IMR-90 (cell line): Measurements from ENCODE around the gene OTOL1. TPM values are rescaled to one million over a fixed set of nuclear protein-coding genes. Genes with fewer than 3 reads are reported as not detected.

ENCODE experiments used
- ATAC-seq: fragments of 200-7000 bp; cut with Tn5 transposase; 2 replicates; pipeline ENCODE4 v1.9.1; 2020; ENCODE audit warnings: low read depth, mild to moderate bottlenecking, moderate library complexity
- BruUV-seq: library from RNA; stranded (reverse); fragments of 400-500 nt; replicated peaks from 2 replicates; lab custom pipeline; 2021; lab: Mats Ljungman, UMichigan
- CTCF ChIA-PET: fragments of 300-600 bp; formaldehyde crosslinking; extraction: SDS; loops from one replicate; lab custom pipeline; 2021; ENCODE audit warnings: antibody characterized with exemption; lab: Yijun Ruan, JAX
- POLR2A ChIA-PET: fragments of 300-600 bp; sonication (Branson Sonifier 250); formaldehyde crosslinking; loops from one replicate; lab custom pipeline; 2022; ENCODE audit warnings: antibody characterized with exemption; ENCODE audit not compliant: unreplicated experiment; lab: Charles Lee
- DNase-seq: peaks from one replicate; pipeline ENCODE4 v3.0.0; 2013
- H2AFZ ChIP-seq: replicated peaks from 2 replicates; pipeline ENCODE3; 2013; ENCODE audit warnings: low read length, mild to moderate bottlenecking; ENCODE audit not compliant: poor library complexity
- H2AK5ac ChIP-seq: 2 replicates; pipeline ENCODE4 v1.6.1; 2013; ENCODE audit warnings: low read depth, low read length, inconsistent platforms
- H2AK9ac ChIP-seq: replicated peaks from 2 replicates; pipeline ENCODE3; 2013; ENCODE audit warnings: mild to moderate bottlenecking, low read depth, low read length, moderate library complexity; ENCODE audit not compliant: poor library complexity
- H2BK120ac ChIP-seq: 2 replicates; pipeline ENCODE4 v1.6.1; 2013; ENCODE audit warnings: low read depth, low read length, inconsistent platforms
- H2BK15ac ChIP-seq: 3 replicates; pipeline ENCODE4 v1.6.1; 2013; ENCODE audit warnings: low read depth, low read length, inconsistent platforms
- H2BK20ac ChIP-seq: 2 replicates; pipeline ENCODE4 v1.6.1; 2013; ENCODE audit warnings: low read depth, mild to moderate bottlenecking, inconsistent platforms, low read length, moderate library complexity
- H2BK5ac ChIP-seq: 2 replicates; pipeline ENCODE4 v1.6.1; 2013; ENCODE audit warnings: mild to moderate bottlenecking, low read depth, low read length, inconsistent platforms; ENCODE audit not compliant: poor library complexity, severe bottlenecking
- H3K14ac ChIP-seq: replicated peaks from 2 replicates; pipeline ENCODE4 v1.6.1; 2013; ENCODE audit warnings: low read depth, low read length, inconsistent platforms
- H3K18ac ChIP-seq: 2 replicates; pipeline ENCODE4 v1.6.1; 2013; ENCODE audit warnings: low read depth, low read length, control low read depth
- H3K23ac ChIP-seq: 2 replicates; pipeline ENCODE4 v1.6.1; 2013; ENCODE audit warnings: low read depth, low read length, inconsistent platforms
- H3K27ac ChIP-seq: 2 replicates; pipeline ENCODE4 v1.5.1; 2013; ENCODE audit warnings: mild to moderate bottlenecking, control low read depth, low read length; ENCODE audit not compliant: insufficient read depth
- H3K27me3 ChIP-seq: 2 replicates; pipeline ENCODE4 v1.6.1; 2013; ENCODE audit warnings: low read length; ENCODE audit not compliant: control insufficient read depth, insufficient read depth
- H3K36me3 ChIP-seq: 2 replicates; pipeline ENCODE4 v1.6.1; 2013; ENCODE audit warnings: low read length, mixed read lengths; ENCODE audit not compliant: control insufficient read depth, insufficient read depth
- H3K4ac ChIP-seq: 2 replicates; pipeline ENCODE4 v1.6.1; 2013; ENCODE audit warnings: low read depth, low read length, inconsistent platforms
- H3K4me1 ChIP-seq: 2 replicates; pipeline ENCODE4 v1.6.1; 2013; ENCODE audit warnings: low read length, mixed read lengths; ENCODE audit not compliant: control insufficient read depth, insufficient read depth
- H3K4me2 ChIP-seq: 2 replicates; pipeline ENCODE4 v1.6.1; 2013; ENCODE audit warnings: low read depth, mild to moderate bottlenecking, control low read depth, low read length, moderate library complexity
- H3K4me3 ChIP-seq: 2 replicates; pipeline ENCODE4 v1.5.1; 2013; ENCODE audit warnings: low read depth, mild to moderate bottlenecking, control low read depth, low read length, moderate library complexity; ENCODE audit not compliant: insufficient read depth
- H3K56ac ChIP-seq: 2 replicates; pipeline ENCODE4 v1.6.1; 2013; ENCODE audit warnings: low read length, inconsistent platforms; ENCODE audit not compliant: insufficient read depth; ENCODE audit errors: extremely low read depth
- H3K79me1 ChIP-seq, 2 experiments: 2 replicates each; pipeline ENCODE4 v1.6.1; 2013; ENCODE audit warnings: low read length in 2 of 2, inconsistent platforms in 1 of 2, low read depth in 1 of 2
- H3K9ac ChIP-seq: 2 replicates; pipeline ENCODE4 v1.6.1; 2013; ENCODE audit warnings: low read depth, low read length, control low read depth
- H3K9me1 ChIP-seq: 2 replicates; pipeline ENCODE4 v1.6.1; 2013; ENCODE audit warnings: low read length, inconsistent platforms; ENCODE audit not compliant: insufficient read depth
- H3K9me3 ChIP-seq: 2 replicates; pipeline ENCODE4 v1.6.1; 2013; ENCODE audit warnings: low read length; ENCODE audit not compliant: control insufficient read depth, insufficient read depth
- H4K20me1 ChIP-seq: 2 replicates; pipeline ENCODE4 v1.6.1; 2013; ENCODE audit warnings: low read length, inconsistent platforms; ENCODE audit not compliant: insufficient read depth
- H4K5ac ChIP-seq: 2 replicates; pipeline ENCODE4 v1.6.1; 2013; ENCODE audit warnings: mild to moderate bottlenecking, low read depth, low read length, control low read depth
- H4K8ac ChIP-seq, 2 experiments: 2 replicates each; pipeline ENCODE4 v1.6.1; 2013; ENCODE audit warnings: low read depth in 2 of 2, low read length in 2 of 2, control low read depth in 1 of 2, inconsistent platforms in 1 of 2
- H4K91ac ChIP-seq: 2 replicates; pipeline ENCODE4 v1.6.1; 2013; ENCODE audit warnings: low read depth, low read length, inconsistent platforms; ENCODE audit not compliant: insufficient read depth
- MAZ ChIP-seq: IDR thresholded peaks from 2 replicates; pipeline ENCODE4 v1.6.1; 2012; ENCODE audit warnings: low read depth, mild to moderate bottlenecking, low read length, improper control_type of control experiment, moderate library complexity, borderline replicate concordance
- MXI1 ChIP-seq: IDR thresholded peaks from 2 replicates; pipeline ENCODE4 v1.6.1; 2012; ENCODE audit warnings: low read depth, mild to moderate bottlenecking, low read length, moderate library complexity, borderline replicate concordance
- RAD21 ChIP-seq: IDR thresholded peaks from 2 replicates; pipeline ENCODE4 v1.6.1; 2012; ENCODE audit warnings: low read length, improper control_type of control experiment
- RCOR1 ChIP-seq: IDR thresholded peaks from 2 replicates; pipeline ENCODE4 v1.6.1; 2012; ENCODE audit warnings: mild to moderate bottlenecking, low read length, improper control_type of control experiment; ENCODE audit not compliant: insufficient replicate concordance
- WGBS, 2 experiments: methylation state at CpG; one replicate each; pipeline versions ENCODE4 v1.1.5 to v1.1.7; 2013; ENCODE audit warnings: missing lambda C conversion rate in 2 of 2; ENCODE audit not compliant: insufficient read length in 1 of 2; ENCODE audit errors: extremely low coverage in 2 of 2; 5-methylcytosine and 5-hydroxymethylcytosine counted together
- dilution Hi-C: fragments of 300-500 bp; cut with HindIII; formaldehyde crosslinking; loops from one replicate; pipeline ENCODE4 v1.14.3; 2018; ENCODE audit warnings: low sequenced_read_pairs; ENCODE audit not compliant: unreplicated experiment
- in situ Hi-C: fragments of 300-500 bp; cut with MboI; formaldehyde crosslinking; loops from 3 replicates; pipeline ENCODE4 v1.14.3; 2019; ENCODE audit warnings: low sequenced_read_pairs, inconsistent platforms, mixed read lengths
- intact Hi-C: fragments of 100-400 bp; cut with micrococcal nuclease; formaldehyde crosslinking; loops from 2 replicates; pipeline ENCODE4 v1.10.0; 2022
- polyA plus RNA-seq, 3 experiments: library from polyadenylated mRNA; depleted of rRNA; stranded (reverse); fragments of >200 nt; gene quantifications; 2 replicates each; pipeline ENCODE4 v1.2.3, GENCODE V29; 2012; ENCODE audit warnings: low replicate concordance in 1 of 3
- total RNA-seq: library from RNA; depleted of rRNA; stranded (reverse); fragments of >200 nt; gene quantifications from 2 replicates; pipeline ENCODE4 v1.2.3, GENCODE V29; 2012

Gene OTOL1
- total and polyA plus RNA-seq, 2 of the 4 experiments (the other 2 are of a cell fraction): not detected

- ChIA-PET POLR2A (no interaction called here), CTCF (no interaction called here)
- no peaks in the 10 kb centered on the region for H3K9me3 ChIP-seq
- no peak overlapping the region for H2AK9ac ChIP-seq
- dilution Hi-C loops (no loop called here), intact Hi-C loops (no loop called here), in situ Hi-C loops (no loop called here)
- H2BK120ac ChIP-seq: no peak overlapping the region
- no peak overlapping the region for H2AFZ ChIP-seq
- no peak overlapping the region for H3K27ac ChIP-seq
- no peak overlapping the region for H2AK5ac ChIP-seq
- H3K4me3 ChIP-seq: no peak overlapping the region
- TF ChIP-seq MAZ (no peak), RAD21 (no peak), MXI1 (no peak), RCOR1 (no peak)
- DNase-seq (no peak), ATAC-seq (no peak)
- no peak overlapping the region for H4K91ac ChIP-seq
- H4K5ac ChIP-seq: no peak overlapping the region
- no peaks in the 10 kb centered on the region for H3K4me1 ChIP-seq
- no peaks in the 10 kb centered on the region for H3K79me1 ChIP-seq
- no peak overlapping the region for H3K18ac ChIP-seq
- no peaks in the 10 kb centered on the region for H3K27me3 ChIP-seq
- no peak overlapping the region for H2BK20ac ChIP-seq
- no peak overlapping the region for H3K4ac ChIP-seq
- no peak overlapping the region for H3K56ac ChIP-seq
- no peak overlapping the region for H3K9ac ChIP-seq
- H4K20me1 ChIP-seq: no peaks in the 10 kb centered on the region
- H2BK5ac ChIP-seq: no peak overlapping the region
- no CpG with 5 or more reads among the region's 4 CpGs for WGBS, 2 experiments
- no TSS peak for BruUV-seq
- H3K36me3 ChIP-seq: no peaks in the 10 kb centered on the region
- no peak overlapping the region for H3K23ac ChIP-seq
- H3K9me1 ChIP-seq: no peaks in the 10 kb centered on the region
- no peak overlapping the region for H3K4me2 ChIP-seq
- no peak overlapping the region for H3K14ac ChIP-seq
- H4K8ac ChIP-seq: no peak overlapping the region
- H2BK15ac ChIP-seq: no peak overlapping the region
Observed at GRCh38 chr3:161474741-161475140, 21.9 kb upstream of the OTOL1 start.
